Neural cell (in vitro differentiated cells): ENCODE measurements around the gene MEGF6.

ENCODE experiments used
- CTCF ChIP-seq: fragments of 450-650 bp; IDR thresholded peaks from 2 replicates; pipeline ENCODE4 v1.5.1; 2014; ENCODE audit warnings: antibody characterized with exemption, mild to moderate bottlenecking, moderate library complexity; ENCODE audit not compliant: poor library complexity, severe bottlenecking
- EZH2 ChIP-seq: fragments of 200-600, 300-800 bp; shearing (Covaris generic), sonication (generic); IDR thresholded peaks from 2 replicates; pipeline ENCODE4 v1.6.1; 2014; ENCODE audit warnings: antibody characterized with exemption, low read length, borderline replicate concordance, mild to moderate bottlenecking; ENCODE audit not compliant: insufficient read depth, poor library complexity, severe bottlenecking
- MXI1 ChIP-seq: fragments of 450-650 bp; conservative IDR thresholded peaks from 2 replicates; pipeline ENCODE4 v1.6.1; 2014; ENCODE audit warnings: antibody characterized with exemption, mild to moderate bottlenecking; ENCODE audit not compliant: poor library complexity, severe bottlenecking
- POLR2AphosphoS5 ChIP-seq: IDR thresholded peaks from 2 replicates; pipeline ENCODE4 v1.6.1; 2012
- RAD21 ChIP-seq: fragments of 450-650 bp; conservative IDR thresholded peaks from 2 replicates; pipeline ENCODE4 v1.6.1; 2014; ENCODE audit warnings: antibody characterized with exemption, mild to moderate bottlenecking, moderate library complexity
- SMC3 ChIP-seq: fragments of 450-650 bp; conservative IDR thresholded peaks from 2 replicates; pipeline ENCODE4 v1.6.1; 2014; ENCODE audit warnings: antibody characterized with exemption, mild to moderate bottlenecking, moderate library complexity; ENCODE audit not compliant: poor library complexity
- TAF1 ChIP-seq: IDR thresholded peaks from 2 replicates; pipeline ENCODE4 v1.6.1; 2012; ENCODE audit warnings: low read depth

- TF ChIP-seq CTCF (no peak), EZH2 (no peak), POLR2AphosphoS5 (no peak), SMC3 (no peak), MXI1 (no peak), TAF1 (no peak), RAD21 (no peak)
Measured at GRCh38 chr1:3645247-3645646, 33.9 kb upstream of the MEGF6 start.
